NCI-H2081 (cell line): ENCODE measurements around the gene CTDP1.
"Not testable (repeated sequence)": the region's sequence is repeated elsewhere in the genome, so short reads cannot be mapped to it uniquely, and the experiment has no call there.

Experiments
- DNase-seq, 2 experiments: peaks; one replicate each; lab custom pipeline; 2025; lab: John Stamatoyannopoulos, UW

Gene CTDP1

GRCh38 chr18:79702906-79703305 lies 23.3 kb downstream of the CTDP1 start:
- DNase-seq, result no peak

- no peak for DNase-seq
These were observed 25.0 kb downstream of the CTDP1 start for GRCh38 chr18:79704631-79705030.

- no peak for DNase-seq
These were observed 25.7 kb downstream of the CTDP1 start for GRCh38 chr18:79705272-79705671.

- no peak for DNase-seq
These were observed 26.4 kb downstream of the CTDP1 start for GRCh38 chr18:79706006-79706405.

GRCh38 chr18:79706658-79707057 lies 27.1 kb downstream of the CTDP1 start:
- no peak for DNase-seq

- DNase-seq, result no peak
These were observed 27.6 kb downstream of the CTDP1 start for GRCh38 chr18:79707239-79707638.

- no peak for DNase-seq
These were observed 28.1 kb downstream of the CTDP1 start for GRCh38 chr18:79707671-79708070.

GRCh38 chr18:79708412-79708811 lies 28.8 kb downstream of the CTDP1 start:
- no peak for DNase-seq

GRCh38 chr18:79712206-79712857 lies 32.7 kb downstream of the CTDP1 start:
- no peak for DNase-seq

- DNase-seq, result no peak
These were observed 33.7 kb downstream of the CTDP1 start for GRCh38 chr18:79713341-79713740.

- DNase-seq, result no peak
These were observed 35.1 kb downstream of the CTDP1 start for GRCh38 chr18:79714531-79715240.

- DNase-seq, result no peak
These were observed 35.7 kb downstream of the CTDP1 start for GRCh38 chr18:79715280-79715679.

GRCh38 chr18:79717059-79717458 lies 37.5 kb downstream of the CTDP1 start:
- no peak for DNase-seq

GRCh38 chr18:79717555-79718074 lies 38.0 kb downstream of the CTDP1 start:
- DNase-seq, result no peak

GRCh38 chr18:79718126-79718525 lies 38.5 kb downstream of the CTDP1 start:
- DNase-seq, result no peak

GRCh38 chr18:79718878-79719477 lies 39.4 kb downstream of the CTDP1 start:
- DNase-seq, result no peak

GRCh38 chr18:79719478-79720358 lies 40.1 kb downstream of the CTDP1 start:
- DNase-seq, result not testable (repeated sequence)

- DNase-seq, result no peak
These were observed 40.7 kb downstream of the CTDP1 start for GRCh38 chr18:79720359-79720733.

- DNase-seq, result no peak
These were observed 43.4 kb downstream of the CTDP1 start for GRCh38 chr18:79723036-79723435.

GRCh38 chr18:79723628-79724027 lies 44.0 kb downstream of the CTDP1 start:
- DNase-seq, result no peak

GRCh38 chr18:79724299-79725080 lies 44.9 kb downstream of the CTDP1 start:
- DNase-seq, result no peak
